Measurements from ENCODE around the gene MARVELD1.

GRCh38 chr10:97708167-97708566 lies 5.4 kb upstream of the MARVELD1 start:
- TF ChIP-seq, protein P1, sequence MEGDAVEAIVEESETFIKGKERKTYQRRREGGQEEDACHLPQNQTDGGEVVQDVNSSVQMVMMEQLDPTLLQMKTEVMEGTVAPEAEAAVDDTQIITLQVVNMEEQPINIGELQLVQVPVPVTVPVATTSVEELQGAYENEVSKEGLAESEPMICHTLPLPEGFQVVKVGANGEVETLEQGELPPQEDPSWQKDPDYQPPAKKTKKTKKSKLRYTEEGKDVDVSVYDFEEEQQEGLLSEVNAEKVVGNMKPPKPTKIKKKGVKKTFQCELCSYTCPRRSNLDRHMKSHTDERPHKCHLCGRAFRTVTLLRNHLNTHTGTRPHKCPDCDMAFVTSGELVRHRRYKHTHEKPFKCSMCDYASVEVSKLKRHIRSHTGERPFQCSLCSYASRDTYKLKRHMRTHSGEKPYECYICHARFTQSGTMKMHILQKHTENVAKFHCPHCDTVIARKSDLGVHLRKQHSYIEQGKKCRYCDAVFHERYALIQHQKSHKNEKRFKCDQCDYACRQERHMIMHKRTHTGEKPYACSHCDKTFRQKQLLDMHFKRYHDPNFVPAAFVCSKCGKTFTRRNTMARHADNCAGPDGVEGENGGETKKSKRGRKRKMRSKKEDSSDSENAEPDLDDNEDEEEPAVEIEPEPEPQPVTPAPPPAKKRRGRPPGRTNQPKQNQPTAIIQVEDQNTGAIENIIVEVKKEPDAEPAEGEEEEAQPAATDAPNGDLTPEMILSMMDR (conservative IDR thresholded peaks at IDR 0.05; ENCODE audit: low read length), result no peak
- no peak for TF ChIP-seq EZH2phosphoT487 (IDR thresholded peaks at IDR 0.05; ENCODE audit: borderline replicate concordance, low read depth, low read length)
